Mucosa of descending colon (tissue), 3 donors: ENCODE measurements around the gene ATP13A3. TPM values are rescaled to one million over a fixed set of nuclear protein-coding genes. Genes with fewer than 3 reads are reported as not detected.

Experiments
- ATAC-seq: fragments of 200-7000 bp; cut with Tn5 transposase; one replicate; pipeline ENCODE4 v1.9.1; 2020; ENCODE audit warnings: mild to moderate bottlenecking, moderate library complexity
- DNase-seq, 3 donors: peaks; one replicate each; pipeline ENCODE4 v3.0.0-alpha.2; 2020
- H3K36me3 ChIP-seq: fragments of 200-600 bp; one replicate; pipeline ENCODE4 v1.8.0; 2021; ENCODE audit warnings: low read depth, mild to moderate bottlenecking
- H3K4me1 ChIP-seq: fragments of 200-600 bp; one replicate; pipeline ENCODE4 v1.8.0; 2021; ENCODE audit warnings: low read depth, mild to moderate bottlenecking
- H3K4me3 ChIP-seq: fragments of 200-600 bp; one replicate; pipeline ENCODE4 v1.8.0; 2021; ENCODE audit warnings: mild to moderate bottlenecking
- H3K9me3 ChIP-seq: fragments of 200-600 bp; one replicate; pipeline ENCODE4 v1.8.0; 2021; ENCODE audit warnings: mild to moderate bottlenecking
- intact Hi-C, 2 donors: fragments of 100-400 bp; cut with DNase I in 1 of 2; cut with micrococcal nuclease in 1 of 2; formaldehyde crosslinking; loops; one replicate each; pipeline versions ENCODE4 v1.11.0 to v1.11.1; 2022; cut with DNase I, micrococcal nuclease
- total RNA-seq, 3 donors: library from RNA; stranded (reverse); fragmentation: NEBNext Ultra II Directional in 2 of 3; extraction: Animal tissue kit (Norgen Biotek cat#: 25700) in 2 of 3; gene quantifications; one replicate each; pipeline versions ENCODE4 v1.2.1 to v1.2.4, GENCODE V29; 2021 to 2023
- TF ChIP-seq, protein P1 (sequence below): fragments of 200-600 bp; IDR thresholded peaks from one replicate; pipeline ENCODE4 v1.8.0; 2022; ENCODE audit warnings: antibody characterized with exemption, mild to moderate bottlenecking
- donor health status: DM: no; HTN: no; CAD: no; lungs with moderate emphysema.
- donor health status: DM: no; HTN: no; CAD: no.
- donor health status: DM: no; HTN: yes; CAD: no.

Gene ATP13A3
- total RNA-seq, 3 donors from 2014 or later = 76.2 to 96.1 (median 83.9) TPM

- DNase-seq = no peak
- intact Hi-C loops = no loop called here
- no peak for ATAC-seq
- H3K36me3 ChIP-seq = no peaks in the 10 kb centered on the region
- H3K4me1 ChIP-seq = no peaks in the 10 kb centered on the region
- TF ChIP-seq, protein P1, sequence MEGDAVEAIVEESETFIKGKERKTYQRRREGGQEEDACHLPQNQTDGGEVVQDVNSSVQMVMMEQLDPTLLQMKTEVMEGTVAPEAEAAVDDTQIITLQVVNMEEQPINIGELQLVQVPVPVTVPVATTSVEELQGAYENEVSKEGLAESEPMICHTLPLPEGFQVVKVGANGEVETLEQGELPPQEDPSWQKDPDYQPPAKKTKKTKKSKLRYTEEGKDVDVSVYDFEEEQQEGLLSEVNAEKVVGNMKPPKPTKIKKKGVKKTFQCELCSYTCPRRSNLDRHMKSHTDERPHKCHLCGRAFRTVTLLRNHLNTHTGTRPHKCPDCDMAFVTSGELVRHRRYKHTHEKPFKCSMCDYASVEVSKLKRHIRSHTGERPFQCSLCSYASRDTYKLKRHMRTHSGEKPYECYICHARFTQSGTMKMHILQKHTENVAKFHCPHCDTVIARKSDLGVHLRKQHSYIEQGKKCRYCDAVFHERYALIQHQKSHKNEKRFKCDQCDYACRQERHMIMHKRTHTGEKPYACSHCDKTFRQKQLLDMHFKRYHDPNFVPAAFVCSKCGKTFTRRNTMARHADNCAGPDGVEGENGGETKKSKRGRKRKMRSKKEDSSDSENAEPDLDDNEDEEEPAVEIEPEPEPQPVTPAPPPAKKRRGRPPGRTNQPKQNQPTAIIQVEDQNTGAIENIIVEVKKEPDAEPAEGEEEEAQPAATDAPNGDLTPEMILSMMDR = no peak
- H3K4me3 ChIP-seq = no peak overlapping the region
- no peaks in the 10 kb centered on the region for H3K9me3 ChIP-seq
Measured at GRCh38 chr3:194465246-194465645, 21.6 kb downstream of the ATP13A3 start.

GRCh38 chr3:194464692-194465091 lies 22.1 kb downstream of the ATP13A3 start:
- intact Hi-C loops = no loop called here
- DNase-seq (no peak), ATAC-seq (no peak)
- Histone ChIP-seq H3K4me1 (no peaks in the 10 kb centered on the region), H3K36me3 (no peaks in the 10 kb centered on the region), H3K4me3 (no peak overlapping the region), H3K9me3 (no peaks in the 10 kb centered on the region)
- TF ChIP-seq, protein P1 = no peak

- no peaks in the 10 kb centered on the region for H3K9me3 ChIP-seq
- H3K4me1 ChIP-seq = no peaks in the 10 kb centered on the region
- no peaks in the 10 kb centered on the region for H3K36me3 ChIP-seq
- no peak for DNase-seq
- no peak overlapping the region for H3K4me3 ChIP-seq
- intact Hi-C loops = no loop called here
- ATAC-seq = no peak
- TF ChIP-seq, protein P1 = no peak
Measured at GRCh38 chr3:194462936-194463335, 23.9 kb downstream of the ATP13A3 start.

- intact Hi-C loops = no loop called here
- no peak for ATAC-seq
- TF ChIP-seq, protein P1 = no peak
Measured at GRCh38 chr3:194460566-194460965, 26.2 kb downstream of the ATP13A3 start.

DNA sequence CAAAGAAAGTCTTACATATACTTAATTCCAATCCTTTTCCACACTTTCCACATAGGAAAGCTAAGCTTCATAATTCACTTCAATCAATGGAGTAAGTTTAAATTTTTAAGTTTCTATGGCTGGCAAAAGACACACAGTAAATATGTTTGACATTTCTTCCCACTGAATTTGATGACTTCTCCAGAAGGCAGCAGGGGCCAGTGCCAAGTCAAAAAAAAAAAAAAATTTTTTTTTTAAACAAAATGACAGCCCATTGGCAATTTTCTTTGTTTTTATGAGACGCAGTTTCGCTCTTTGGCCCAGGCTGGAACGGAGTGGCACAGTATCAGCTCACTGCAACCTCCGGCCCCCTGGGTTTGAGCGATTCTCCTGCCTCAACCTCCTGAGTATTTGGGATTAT lies 28.7 kb downstream of the ATP13A3 start:
- Histone ChIP-seq H3K4me1 (no peaks in the 10 kb centered on the region), H3K36me3 (no peaks in the 10 kb centered on the region), H3K4me3 (no peak overlapping the region), H3K9me3 (no peaks in the 10 kb centered on the region)
- DNase-seq (no peak), ATAC-seq (no peak)
- TF ChIP-seq, protein P1 = no peak
- intact Hi-C loops = no loop called here

More at GRCh38 chr3:194460566-194460965, 26.2 kb downstream of the ATP13A3 start:
- Histone ChIP-seq H3K9me3 (no peaks in the 10 kb centered on the region), H3K4me3 (no peak overlapping the region), H3K36me3 (no peaks in the 10 kb centered on the region), H3K4me1 (no peaks in the 10 kb centered on the region)
- no peak for DNase-seq

DNA sequence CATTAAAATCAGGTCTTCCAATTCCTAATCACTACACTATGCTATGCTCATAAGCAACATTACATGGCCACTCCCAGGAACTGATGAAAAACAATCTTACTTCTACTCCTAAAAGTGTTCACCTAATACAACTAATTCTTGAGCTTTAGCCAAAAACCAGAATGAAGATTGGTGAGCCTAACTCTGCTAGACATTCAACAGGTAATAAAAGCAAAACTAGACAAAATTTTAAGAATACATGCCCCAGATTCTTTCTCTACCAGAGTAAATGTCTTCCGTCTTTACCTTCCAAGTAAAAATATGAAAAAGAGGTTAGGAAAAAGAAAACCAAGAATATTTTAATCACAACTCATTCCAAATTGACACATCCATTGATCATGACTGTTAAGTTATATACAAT lies 31.3 kb downstream of the ATP13A3 start:
- Histone ChIP-seq H3K4me3 (no peak overlapping the region), H3K36me3 (no peaks in the 10 kb centered on the region), H3K9me3 (no peaks in the 10 kb centered on the region), H3K4me1 (no peaks in the 10 kb centered on the region)
- TF ChIP-seq, protein P1 = no peak
- ATAC-seq (no peak), DNase-seq (no peak)
- intact Hi-C loops = no loop called here
